Mucosa of rectum (tissue), 2 donors: ENCODE data around the gene RERG.
"Not testable (repeated sequence)": the region's sequence is repeated elsewhere in the genome, so short reads cannot be mapped to it uniquely, and the experiment has no call there.

Source experiments
- H3K27ac ChIP-seq, 2 donors: one replicate each; pipeline ENCODE4 v1.7.0; 2013; ENCODE audit warnings: inconsistent platforms in 2 of 2, low read depth in 2 of 2, low read length in 2 of 2
- H3K27me3 ChIP-seq, 2 donors: one replicate each; pipeline ENCODE4 v1.7.0; 2013; ENCODE audit warnings: low read length in 2 of 2; ENCODE audit not compliant: control insufficient read depth in 2 of 2, insufficient read depth in 2 of 2
- H3K36me3 ChIP-seq, 2 donors: one replicate each; pipeline ENCODE4 v1.7.0; 2013; ENCODE audit warnings: low read length in 2 of 2; ENCODE audit not compliant: control insufficient read depth in 2 of 2, insufficient read depth in 2 of 2
- H3K4me1 ChIP-seq, 2 donors: one replicate each; pipeline ENCODE4 v1.7.0; 2013; ENCODE audit warnings: low read length in 2 of 2, mild to moderate bottlenecking in 1 of 2; ENCODE audit not compliant: control insufficient read depth in 2 of 2, insufficient read depth in 2 of 2
- H3K4me3 ChIP-seq, 2 donors: one replicate each; pipeline ENCODE4 v1.7.0; 2013; ENCODE audit warnings: low read length in 2 of 2
- H3K9ac ChIP-seq, 2 donors: one replicate each; pipeline ENCODE4 v1.7.0; 2013; ENCODE audit warnings: low read length in 2 of 2, low read depth in 1 of 2, mild to moderate bottlenecking in 1 of 2
- H3K9me3 ChIP-seq, 2 donors: one replicate each; pipeline ENCODE4 v1.7.0; 2013; ENCODE audit warnings: low read length in 2 of 2; ENCODE audit not compliant: control insufficient read depth in 2 of 2
- donor health status: healthy.
- donor health status: Normal muscosa, but diverticular disease.

The RERG gene

GRCh38 chr12:15122344-15122743, 98.9 kb downstream of the RERG start:
- Histone ChIP-seq H3K4me1 (no peaks in the 10 kb centered on the region), H3K9ac (no peak overlapping the region), H3K27ac (no peak overlapping the region), H3K9me3 (no peaks in the 10 kb centered on the region), H3K27me3 (no peaks in the 10 kb centered on the region), H3K4me3 (no peak overlapping the region), H3K36me3 (no peaks in the 10 kb centered on the region)

- H3K4me1 ChIP-seq: no peaks in the 10 kb centered on the region
- H3K4me3 ChIP-seq: no peak overlapping the region
- H3K9me3 ChIP-seq: no peaks in the 10 kb centered on the region
- no peak overlapping the region for H3K27ac ChIP-seq
- no peaks in the 10 kb centered on the region for H3K27me3 ChIP-seq
- no peaks in the 10 kb centered on the region for H3K36me3 ChIP-seq
- no peak overlapping the region for H3K9ac ChIP-seq
Measured at GRCh38 chr12:15118955-15119354, 102.3 kb downstream of the RERG start.

GRCh38 chr12:15116983-15117382, 104.2 kb downstream of the RERG start:
- no peak overlapping the region for H3K9ac ChIP-seq
- no peak overlapping the region for H3K27ac ChIP-seq
- no peaks in the 10 kb centered on the region for H3K9me3 ChIP-seq
- no peak overlapping the region for H3K4me3 ChIP-seq
- no peaks in the 10 kb centered on the region for H3K36me3 ChIP-seq
- no peaks in the 10 kb centered on the region for H3K27me3 ChIP-seq
- no peaks in the 10 kb centered on the region for H3K4me1 ChIP-seq

GRCh38 chr12:15116086-15116485, 105.1 kb downstream of the RERG start:
- no peaks in the 10 kb centered on the region for H3K36me3 ChIP-seq
- no peaks in the 10 kb centered on the region for H3K9me3 ChIP-seq
- no peak overlapping the region for H3K27ac ChIP-seq
- no peaks in the 10 kb centered on the region for H3K4me1 ChIP-seq
- H3K27me3 ChIP-seq: no peaks in the 10 kb centered on the region
- no peak overlapping the region for H3K9ac ChIP-seq
- no peak overlapping the region for H3K4me3 ChIP-seq

- H3K36me3 ChIP-seq: no peaks in the 10 kb centered on the region
- H3K27me3 ChIP-seq: no peaks in the 10 kb centered on the region
- H3K4me1 ChIP-seq: no peaks in the 10 kb centered on the region
- no peak overlapping the region for H3K9ac ChIP-seq
- H3K9me3 ChIP-seq: no peaks in the 10 kb centered on the region
- no peak overlapping the region for H3K4me3 ChIP-seq
- no peak overlapping the region for H3K27ac ChIP-seq
Measured at GRCh38 chr12:15115434-15115833, 105.8 kb downstream of the RERG start.

- Histone ChIP-seq H3K27me3 (no peaks in the 10 kb centered on the region), H3K36me3 (no peaks in the 10 kb centered on the region), H3K27ac (no peak overlapping the region), H3K4me3 (no peak overlapping the region), H3K9ac (no peak overlapping the region), H3K4me1 (no peaks in the 10 kb centered on the region), H3K9me3 (no peaks in the 10 kb centered on the region)
Measured at GRCh38 chr12:15114501-15114900, 106.7 kb downstream of the RERG start.

- no peaks in the 10 kb centered on the region for H3K27me3 ChIP-seq
- H3K36me3 ChIP-seq: no peaks in the 10 kb centered on the region
- H3K9ac ChIP-seq: no peak overlapping the region
- H3K4me1 ChIP-seq: no peaks in the 10 kb centered on the region
- no peak overlapping the region for H3K27ac ChIP-seq
- no peak overlapping the region for H3K4me3 ChIP-seq
- H3K9me3 ChIP-seq: no peaks in the 10 kb centered on the region
Measured at GRCh38 chr12:15092826-15093225, 128.4 kb downstream of the RERG start.

GRCh38 chr12:15090441-15090840, 130.8 kb downstream of the RERG start:
- no peaks in the 10 kb centered on the region for H3K9me3 ChIP-seq
- H3K4me3 ChIP-seq: no peak overlapping the region
- no peak overlapping the region for H3K27ac ChIP-seq
- H3K4me1 ChIP-seq: no peaks in the 10 kb centered on the region
- no peak overlapping the region for H3K9ac ChIP-seq
- no peaks in the 10 kb centered on the region for H3K36me3 ChIP-seq
- H3K27me3 ChIP-seq: no peaks in the 10 kb centered on the region

GRCh38 chr12:15088105-15088504, 133.1 kb downstream of the RERG start:
- Histone ChIP-seq H3K27ac (no peak overlapping the region), H3K9ac (no peak overlapping the region), H3K4me3 (no peak overlapping the region), H3K27me3 (no peaks in the 10 kb centered on the region), H3K36me3 (no peaks in the 10 kb centered on the region), H3K4me1 (no peaks in the 10 kb centered on the region), H3K9me3 (no peaks in the 10 kb centered on the region)

- H3K4me1 ChIP-seq, H3K9me3 ChIP-seq, H3K27me3 ChIP-seq, H3K9ac ChIP-seq, H3K36me3 ChIP-seq, H3K4me3 ChIP-seq, H3K27ac ChIP-seq: not testable (repeated sequence)
Measured at GRCh38 chr12:15077751-15078150, 143.5 kb downstream of the RERG start.

GRCh38 chr12:15074351-15074750, 146.9 kb downstream of the RERG start:
- H3K4me3 ChIP-seq: no peak overlapping the region
- H3K36me3 ChIP-seq: no peaks in the 10 kb centered on the region
- no peaks in the 10 kb centered on the region for H3K4me1 ChIP-seq
- H3K27me3 ChIP-seq: no peaks in the 10 kb centered on the region
- H3K9me3 ChIP-seq: no peaks in the 10 kb centered on the region
- H3K9ac ChIP-seq: no peak overlapping the region
- no peak overlapping the region for H3K27ac ChIP-seq
